HG02884 (cell line): Measurements from ENCODE around the gene INPP4B.

Source experiments
- ATAC-seq: cut with Tn5 transposase; IDR thresholded peaks from one replicate; pipeline ENCODE4 v1.9.1; 2021; ENCODE audit warnings: mild to moderate bottlenecking, moderate library complexity; ENCODE audit not compliant: unreplicated experiment

The INPP4B gene

DNA sequence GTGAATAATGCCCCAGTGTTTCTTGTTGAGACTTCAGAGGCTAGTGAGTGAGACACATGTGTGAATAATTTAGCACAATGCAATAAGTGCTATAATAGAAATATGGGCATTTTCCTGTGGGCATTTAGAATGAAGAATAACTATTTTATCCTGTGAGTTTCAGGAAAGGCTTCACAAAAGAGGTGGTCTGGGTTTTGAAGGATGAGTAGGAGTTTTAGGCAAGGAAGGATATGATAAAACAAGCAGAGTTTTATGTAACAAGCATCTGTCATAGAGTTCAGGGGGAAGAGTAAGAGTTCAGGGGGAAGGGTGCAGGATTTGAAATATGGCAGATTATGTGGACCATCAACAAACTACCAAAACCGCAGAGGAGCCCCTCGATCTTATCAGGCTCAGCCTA lies 529.2 kb downstream of the INPP4B start:
- no peak for ATAC-seq

DNA sequence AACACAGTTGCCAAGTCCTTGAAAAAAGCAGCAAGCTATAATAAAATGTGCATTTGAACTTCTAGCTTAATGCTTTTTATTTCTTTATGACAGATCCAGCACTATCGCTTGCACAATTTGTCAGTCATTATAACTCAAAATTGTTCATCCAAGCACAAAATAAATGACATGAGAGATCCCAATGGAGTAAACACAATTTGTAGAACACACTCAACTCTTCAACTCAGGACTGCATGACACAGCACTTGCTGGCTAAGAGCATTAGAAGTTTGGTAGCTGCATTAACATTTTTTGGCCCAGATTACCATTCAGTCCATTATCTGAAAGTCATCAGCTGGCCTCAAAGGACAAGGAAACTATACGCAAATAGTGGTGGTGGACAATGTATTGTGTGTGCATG lies 530.1 kb downstream of the INPP4B start:
- no peak for ATAC-seq

DNA sequence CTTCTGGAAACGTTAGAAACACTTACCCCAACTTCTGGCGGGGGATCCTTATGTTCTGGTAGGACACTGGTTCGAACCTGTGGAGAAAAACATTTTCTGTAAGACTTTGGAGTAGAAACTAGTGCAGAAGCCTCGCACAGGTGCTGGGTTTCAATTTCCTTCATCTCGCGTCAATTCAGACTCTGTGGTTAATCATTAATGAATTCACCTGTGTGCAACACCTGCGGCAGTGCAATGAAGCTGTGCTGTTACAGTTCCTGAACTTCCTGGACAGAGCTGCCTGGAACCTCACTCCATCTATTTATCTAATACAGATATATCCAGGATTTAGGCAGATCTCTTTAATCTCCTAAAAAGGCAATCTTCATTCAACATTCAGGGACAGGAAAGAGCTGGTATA lies 531.4 kb downstream of the INPP4B start:
- ATAC-seq = no peak

DNA sequence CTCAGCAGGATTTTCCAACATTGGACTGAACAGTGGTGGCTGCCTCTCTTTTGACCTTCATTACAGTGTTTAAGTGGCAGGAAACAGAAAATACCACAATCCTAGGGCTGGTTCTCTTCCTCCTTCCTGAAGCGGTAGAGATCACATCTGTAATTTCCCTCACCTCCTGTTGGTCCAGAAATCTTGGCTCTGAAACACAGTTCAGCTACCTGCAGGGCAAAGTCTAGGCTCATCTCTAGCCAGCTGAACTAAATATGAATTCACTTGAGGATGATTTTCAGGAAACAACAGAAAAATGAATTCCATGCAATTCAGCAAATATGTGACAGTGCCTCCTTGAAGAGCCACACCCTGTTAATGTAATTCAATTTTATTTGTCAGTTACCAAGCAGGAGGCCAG lies 531.9 kb downstream of the INPP4B start:
- no peak for ATAC-seq

DNA sequence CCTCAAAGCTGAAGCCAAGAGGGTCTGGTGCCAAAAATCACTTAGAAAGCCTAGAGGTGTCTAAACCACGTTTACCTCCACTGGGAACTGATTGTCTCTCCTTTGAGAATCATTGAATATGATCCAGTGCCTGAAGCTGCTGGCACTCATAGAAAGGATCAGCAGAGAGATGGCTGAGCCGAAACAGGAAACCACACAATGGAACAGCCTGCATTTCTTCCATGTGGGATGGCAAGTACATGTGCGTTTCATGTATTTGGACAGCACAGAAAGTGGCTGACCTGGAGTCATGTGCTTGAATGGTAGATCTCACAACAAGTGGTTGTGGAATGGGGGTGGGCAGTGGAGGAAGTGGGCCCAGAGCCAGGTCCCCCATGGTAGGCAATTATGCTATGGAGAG lies 533.7 kb downstream of the INPP4B start:
- no peak for ATAC-seq

DNA sequence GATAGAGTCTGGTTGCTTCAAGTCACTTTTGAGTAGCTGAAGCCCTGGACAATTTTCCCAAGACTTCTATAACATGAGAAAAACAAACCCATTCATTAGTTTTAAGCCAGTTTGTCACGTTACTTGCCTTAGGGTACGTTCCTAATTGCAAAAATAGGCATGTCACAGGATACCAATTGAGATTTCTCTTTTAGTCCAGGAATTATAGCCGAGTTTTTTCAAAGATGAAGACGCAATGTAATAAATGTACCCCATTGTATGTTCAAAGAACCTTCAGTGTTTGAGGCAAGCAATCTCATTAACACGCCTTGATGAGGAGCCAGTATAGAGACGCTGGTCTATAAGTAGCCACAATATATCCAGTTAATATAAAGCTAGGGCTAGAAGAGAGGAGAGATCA lies 534.2 kb downstream of the INPP4B start:
- no peak for ATAC-seq

DNA sequence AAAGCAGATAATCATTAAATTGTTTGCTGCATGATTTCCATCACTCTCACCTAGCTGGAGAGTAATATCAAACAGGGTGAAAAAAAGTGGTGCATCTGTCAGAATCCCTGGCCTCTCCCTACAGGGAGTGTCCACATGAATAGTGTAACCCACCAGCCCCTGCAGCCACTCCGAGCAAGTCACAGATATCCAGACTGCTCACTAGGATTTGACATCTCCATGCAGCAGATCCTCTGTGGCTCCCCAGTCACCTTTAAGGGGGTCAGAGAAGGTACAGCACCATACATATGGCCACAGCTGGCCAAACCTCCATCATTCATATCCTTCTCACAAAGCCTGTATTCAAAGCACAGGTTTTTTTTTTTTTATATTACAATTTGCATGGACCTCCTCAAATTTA lies 536.3 kb downstream of the INPP4B start:
- ATAC-seq = no peak

DNA sequence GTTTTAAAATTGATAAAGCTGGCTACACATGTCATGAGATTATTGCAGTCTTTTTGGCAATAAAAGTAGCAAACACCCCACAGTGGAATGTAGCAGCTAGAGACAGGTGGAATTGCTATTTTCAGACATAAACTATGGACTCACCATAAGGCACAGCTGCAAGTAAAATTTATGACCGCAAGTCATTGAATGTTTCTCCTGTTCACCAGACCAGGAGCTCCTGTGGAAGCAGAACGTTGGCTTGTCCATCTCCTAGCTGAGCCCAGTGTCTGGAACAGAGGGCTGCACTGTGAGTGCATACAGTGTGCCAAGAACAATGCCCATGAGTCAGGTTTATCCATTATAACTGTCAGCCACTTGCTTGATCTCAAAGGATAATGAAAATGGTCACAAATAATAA lies 538.2 kb downstream of the INPP4B start:
- no peak for ATAC-seq

DNA sequence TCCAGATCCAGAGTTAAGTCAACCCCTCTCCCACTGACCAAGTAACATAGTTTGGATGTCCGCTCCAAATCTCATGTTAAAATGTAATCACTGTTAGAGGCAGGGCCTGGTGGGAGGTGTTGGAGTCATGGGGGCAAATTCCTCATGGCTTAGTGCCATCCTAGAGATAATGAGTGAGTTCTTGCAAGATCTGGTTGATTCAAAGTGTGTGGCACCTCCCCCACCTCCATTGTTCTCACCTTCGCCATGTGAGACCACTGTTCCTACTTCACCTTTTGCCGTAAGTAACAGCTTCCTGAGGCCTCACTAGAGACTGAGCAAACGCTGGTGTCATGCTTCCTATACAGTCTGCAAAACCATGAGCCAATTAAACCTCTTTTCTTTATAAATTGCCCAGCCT lies 548.8 kb downstream of the INPP4B start:
- no peak for ATAC-seq

DNA sequence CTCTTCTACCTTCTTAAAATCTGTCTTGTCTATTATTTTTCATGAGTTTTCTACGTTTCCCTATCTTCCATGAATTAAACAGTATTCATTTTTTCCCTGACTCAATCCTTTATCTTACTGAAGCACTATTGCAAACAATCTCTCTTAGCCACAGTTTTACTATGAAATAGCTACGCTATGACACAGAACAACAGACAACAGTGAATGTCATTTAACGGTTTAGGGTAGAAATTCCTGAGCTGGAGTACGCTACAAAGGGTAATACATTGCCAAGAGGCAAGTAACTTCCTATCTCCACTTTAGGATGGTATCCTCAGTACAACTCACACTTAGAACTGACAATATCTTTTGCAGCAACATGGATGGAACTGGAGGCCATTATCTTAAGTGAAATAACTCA lies 552.6 kb downstream of the INPP4B start:
- ATAC-seq = no peak

DNA sequence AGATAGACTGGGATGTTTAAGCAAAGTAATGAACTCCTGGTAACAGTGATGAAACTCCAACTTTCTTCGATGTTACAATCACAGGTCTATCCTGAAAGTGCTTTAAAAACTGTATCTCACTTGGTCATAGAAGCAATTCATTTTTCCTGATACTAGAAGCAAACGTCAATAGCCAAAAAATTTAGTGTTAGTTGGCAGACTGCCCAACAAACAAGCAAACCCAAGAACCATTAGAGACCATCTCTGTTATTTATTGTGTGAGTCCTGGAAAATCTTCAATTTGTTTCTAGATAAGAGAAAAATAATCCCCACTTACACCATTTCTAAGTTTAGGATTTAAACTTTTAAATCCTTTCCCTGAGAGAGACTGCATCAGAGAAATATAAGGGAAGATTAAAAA lies 553.9 kb downstream of the INPP4B start:
- no peak for ATAC-seq

DNA sequence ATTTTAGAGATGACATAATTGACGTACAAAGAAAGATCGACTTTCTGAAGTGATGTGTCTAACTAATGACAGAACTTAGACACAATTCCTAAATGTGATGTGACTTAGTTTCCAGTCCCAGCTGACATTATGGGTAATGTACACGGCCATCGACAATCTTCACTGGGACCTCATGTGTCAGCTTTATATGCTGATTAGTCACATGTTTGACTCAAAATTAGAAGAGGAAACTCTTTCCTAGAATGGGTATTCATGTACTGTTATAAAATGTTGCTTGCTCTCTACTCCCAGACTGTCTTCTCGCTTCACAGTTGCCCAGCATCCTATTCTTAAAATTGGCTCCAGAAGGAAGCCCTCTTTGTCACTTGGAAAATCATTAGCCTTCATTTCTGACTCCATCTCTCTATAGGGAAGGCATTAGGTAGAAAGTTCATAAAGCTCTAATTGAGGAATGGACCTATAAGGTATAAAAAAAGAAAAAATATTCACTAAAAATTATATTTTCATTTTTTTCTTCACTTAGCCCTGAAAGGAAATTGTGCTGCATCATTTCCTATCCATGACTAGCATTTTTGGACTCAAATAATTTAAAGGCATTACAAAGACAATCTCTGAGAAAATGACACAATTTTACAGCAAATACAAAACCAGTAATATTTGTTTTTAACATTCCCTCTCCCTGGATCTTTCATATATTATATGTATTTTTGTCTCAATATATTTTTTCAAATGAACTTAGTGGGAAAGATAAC lies 554.6 kb downstream of the INPP4B start:
- ATAC-seq = no peak

DNA sequence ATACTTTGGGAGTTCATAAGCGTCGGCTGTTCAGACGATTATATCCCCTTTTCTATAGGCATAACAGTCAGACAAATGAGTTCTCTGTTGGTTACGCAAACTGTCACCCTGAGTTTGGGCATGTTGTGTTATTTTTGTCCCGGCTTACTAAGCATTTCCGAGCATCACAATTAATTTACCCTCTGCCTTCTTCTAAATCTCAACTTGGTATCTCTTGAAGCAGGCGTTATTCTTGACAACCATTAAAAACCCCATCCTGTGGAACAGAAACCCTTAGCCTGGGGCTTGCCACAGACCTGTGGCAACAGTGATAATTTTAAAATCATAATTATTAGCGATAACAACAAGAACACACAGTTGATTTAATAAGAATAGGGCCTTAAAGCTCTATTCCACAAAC lies 558.7 kb downstream of the INPP4B start:
- ATAC-seq = no peak

DNA sequence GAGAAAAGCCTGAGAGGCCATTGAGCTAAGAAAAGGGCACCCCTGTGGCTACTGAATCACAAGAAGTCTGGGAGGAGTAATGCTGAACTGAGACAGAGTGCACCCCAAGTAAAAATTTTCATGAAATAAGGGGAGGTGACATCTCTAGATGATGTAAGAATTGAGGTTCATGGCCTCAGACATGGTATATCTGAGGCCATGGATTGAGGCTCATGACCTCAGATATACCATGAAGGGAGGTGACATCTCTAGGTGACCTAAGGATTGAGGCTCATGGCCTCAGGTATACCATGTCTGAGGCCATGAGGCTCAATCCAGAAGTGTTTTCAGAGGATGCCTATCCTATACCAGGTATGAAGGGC lies 560.9 kb downstream of the INPP4B start:
- no peak for ATAC-seq

DNA sequence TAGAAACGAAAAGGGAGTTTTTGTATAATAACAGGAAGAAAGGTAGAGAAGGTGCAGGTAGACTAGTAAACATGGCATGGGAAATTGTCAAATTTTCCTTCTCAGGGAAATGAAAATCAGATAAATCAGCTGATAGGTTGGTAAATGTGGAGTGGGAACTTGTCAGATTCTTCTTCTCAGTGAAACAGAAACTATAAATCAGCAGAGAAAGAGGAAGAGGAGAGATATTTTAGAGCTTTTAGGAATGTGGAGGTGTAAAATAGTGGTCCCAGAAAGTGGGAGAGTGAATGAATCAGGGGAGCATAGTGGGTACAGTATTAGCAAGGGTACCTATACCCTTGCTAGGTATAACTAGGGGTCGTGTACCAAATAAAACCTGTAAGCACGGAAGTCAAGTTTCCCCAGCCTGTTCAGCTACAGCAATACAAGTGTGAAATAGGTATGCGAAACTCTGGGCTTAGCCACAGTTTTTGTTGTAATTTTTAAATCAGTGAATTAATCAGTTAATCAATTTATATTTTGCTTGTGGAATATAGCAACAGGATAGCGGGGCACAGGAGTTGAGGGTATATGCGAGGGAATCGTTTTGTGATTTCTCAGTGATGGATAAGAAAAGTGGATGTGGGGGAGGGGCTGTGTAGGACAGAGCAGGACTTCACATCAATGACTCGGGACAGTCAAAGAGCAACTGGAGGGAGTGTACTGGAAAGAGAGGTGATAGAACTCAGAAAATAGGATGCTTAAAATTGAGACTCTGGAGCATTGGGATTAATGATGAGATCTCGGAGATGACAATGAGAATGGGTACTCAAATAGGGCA lies 561.5 kb downstream of the INPP4B start:
- no peak for ATAC-seq

DNA sequence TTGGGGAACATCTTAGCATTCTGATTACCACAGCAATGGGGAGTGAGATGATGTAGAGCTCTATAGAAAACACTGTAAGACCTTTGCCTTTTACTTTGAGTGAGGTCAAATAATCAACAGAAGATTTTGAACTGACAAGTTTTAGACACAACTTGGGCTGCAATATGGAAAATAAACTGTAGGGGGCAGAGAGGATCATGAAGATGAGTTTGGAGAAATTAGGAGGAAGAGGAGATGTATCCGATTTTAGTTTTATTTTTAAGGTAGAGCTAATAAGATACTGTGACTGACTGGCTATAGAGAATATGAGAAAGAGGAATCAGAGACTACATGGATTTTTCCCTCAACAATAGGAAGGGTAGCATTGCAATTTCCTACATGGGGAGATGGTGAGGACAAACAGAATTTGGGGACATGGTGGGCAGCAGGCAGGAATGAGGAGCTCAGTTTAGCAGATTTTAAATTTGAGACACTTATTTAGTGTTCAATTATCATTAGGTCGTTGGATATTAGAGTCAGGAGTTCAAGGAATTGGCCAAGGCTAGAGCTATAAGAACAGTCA lies 563.1 kb downstream of the INPP4B start:
- ATAC-seq = no peak

DNA sequence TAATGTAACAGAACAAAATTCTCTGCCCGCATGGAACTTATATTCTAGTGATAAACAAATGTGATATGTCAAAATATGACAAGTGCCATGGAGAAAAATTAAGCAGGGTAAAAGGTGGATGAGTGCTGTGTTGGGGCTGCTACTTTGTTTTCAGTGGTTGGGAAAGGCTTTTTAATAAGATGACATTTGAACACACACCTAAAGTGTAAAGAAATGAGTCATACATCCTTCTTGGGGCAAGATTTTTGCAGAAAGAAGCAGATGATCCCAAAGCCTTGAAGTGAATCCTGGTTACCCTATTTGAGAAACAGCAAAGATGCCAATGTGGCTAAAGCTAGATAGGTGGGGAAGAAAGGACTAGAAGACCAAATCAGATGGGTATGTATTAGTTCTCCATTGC lies 564.1 kb downstream of the INPP4B start:
- no peak for ATAC-seq

DNA sequence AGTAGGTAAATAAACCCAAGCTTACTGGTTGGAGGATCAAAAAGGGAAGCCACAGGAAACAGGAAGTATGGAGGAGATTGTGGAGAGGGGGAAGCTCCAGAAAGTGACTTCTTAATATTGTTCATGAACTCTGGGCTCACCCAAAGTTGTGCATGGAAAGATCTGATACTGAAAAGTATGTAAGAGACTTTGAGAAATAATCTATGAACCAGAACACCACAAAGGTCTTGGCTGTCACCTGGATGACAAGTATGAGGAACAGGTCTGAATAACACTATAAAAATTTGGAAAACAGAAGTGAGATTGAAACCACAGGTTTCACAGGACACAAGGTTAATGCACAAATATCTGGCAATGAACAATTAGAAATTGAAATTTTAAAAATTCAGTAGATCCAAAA lies 567.4 kb downstream of the INPP4B start:
- ATAC-seq = peak; percentile 34

DNA sequence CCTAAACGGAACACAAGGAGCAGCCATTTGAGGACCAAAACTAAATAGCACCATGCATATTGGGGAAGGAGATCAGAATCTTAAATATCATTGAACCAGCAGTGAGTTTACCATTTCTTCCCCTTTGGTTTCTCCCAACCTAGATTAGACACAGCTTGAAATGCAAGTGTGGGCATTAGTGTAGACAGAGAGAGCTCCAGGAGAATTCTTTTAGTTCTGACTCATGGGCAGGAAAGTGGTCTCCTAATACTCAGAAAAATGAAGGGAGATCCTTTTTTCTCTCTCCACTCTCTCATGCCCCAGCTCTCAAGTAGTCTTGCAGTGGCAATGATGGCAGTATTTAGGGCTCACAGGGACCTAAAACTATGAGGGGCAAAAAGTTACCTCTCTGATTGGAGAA lies 567.9 kb downstream of the INPP4B start:
- ATAC-seq = no peak

DNA sequence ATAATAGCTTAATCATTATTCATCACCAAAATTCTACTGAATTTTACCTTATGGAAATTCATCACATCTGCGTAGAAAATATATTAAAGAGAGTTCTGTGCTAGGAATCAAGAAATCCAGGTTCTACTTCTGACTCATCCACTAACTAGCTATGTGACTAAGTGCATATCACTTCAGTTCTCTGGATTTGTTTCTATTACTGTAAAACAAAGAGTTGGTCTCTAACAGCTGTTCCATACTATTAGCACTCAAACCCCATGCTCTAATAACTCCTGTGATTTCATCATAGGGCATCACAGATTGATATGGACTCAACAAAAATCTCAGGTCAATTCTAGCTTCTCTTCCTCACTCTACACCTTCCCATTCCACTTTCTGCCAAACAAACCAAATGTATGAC lies 572.0 kb downstream of the INPP4B start:
- ATAC-seq = no peak

DNA sequence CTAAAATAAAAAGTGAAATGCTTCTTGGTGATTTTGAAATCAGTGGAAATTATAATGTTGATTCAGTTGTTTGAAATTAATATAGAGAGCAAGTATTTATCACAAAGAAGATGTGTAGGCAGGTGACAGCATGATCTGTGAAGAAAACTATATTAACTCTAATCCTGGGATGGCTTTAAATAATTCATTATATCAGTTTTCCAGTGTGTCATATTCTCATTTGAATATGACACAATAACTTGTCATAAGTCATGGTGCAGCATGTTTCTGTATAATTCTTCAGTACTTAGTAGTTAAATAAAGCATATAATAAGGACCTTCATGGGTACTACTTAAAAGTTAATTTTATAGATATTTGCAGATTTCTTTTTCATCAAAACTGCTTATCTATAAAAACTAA lies 573.6 kb downstream of the INPP4B start:
- no peak for ATAC-seq

DNA sequence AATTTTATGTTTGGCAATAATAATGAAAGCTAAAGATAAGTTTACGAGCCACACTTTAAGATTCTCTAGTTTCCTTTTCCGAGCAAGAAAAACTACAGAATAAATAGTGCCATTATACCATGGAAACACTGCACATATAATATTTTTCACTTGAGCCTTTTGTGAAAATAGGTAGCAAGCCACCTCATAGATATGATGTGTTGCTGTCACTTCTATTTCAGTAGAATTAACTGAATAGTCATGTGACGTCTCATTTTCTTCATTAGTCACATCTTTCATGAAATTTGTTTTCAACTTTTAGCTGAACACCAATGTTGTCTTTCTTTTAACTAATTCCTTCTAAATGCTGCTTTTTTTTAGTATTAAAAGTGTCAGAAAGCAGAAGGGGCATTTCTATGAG lies 574.3 kb downstream of the INPP4B start:
- no peak for ATAC-seq
